Stimulated activated memory B cell treated with anti-CD40 and anti-IgM and Interleukin-4, amounts not matched to agents 10 μg/mL and 1 μg/mL and 100 μg/mL, for 72 hours (primary cell): ENCODE results near the gene LBR.

Source experiments
- ATAC-seq: fragments of 150-1000 bp; cut with Tn5 transposase; 2 replicates; pipeline ENCODE4 v1.10.0; 2021
- H3K27ac Mint-ChIP-seq: one replicate; pipeline ENCODE4 v1.8.0; 2022; ENCODE audit warnings: mild to moderate bottlenecking, mixed read lengths
- H3K27me3 Mint-ChIP-seq: one replicate; pipeline ENCODE4 v1.8.0; 2022; ENCODE audit warnings: mixed read lengths
- H3K36me3 Mint-ChIP-seq: one replicate; pipeline ENCODE4 v1.8.0; 2022; ENCODE audit warnings: mixed read lengths
- H3K4me1 Mint-ChIP-seq: one replicate; pipeline ENCODE4 v1.8.0; 2022; ENCODE audit warnings: mixed read lengths
- H3K4me3 Mint-ChIP-seq: one replicate; pipeline ENCODE4 v1.8.0; 2022; ENCODE audit warnings: mild to moderate bottlenecking, moderate library complexity, mixed read lengths
- H3K9me3 Mint-ChIP-seq: one replicate; pipeline ENCODE4 v1.8.0; 2022; ENCODE audit warnings: mixed read lengths

The LBR gene

DNA sequence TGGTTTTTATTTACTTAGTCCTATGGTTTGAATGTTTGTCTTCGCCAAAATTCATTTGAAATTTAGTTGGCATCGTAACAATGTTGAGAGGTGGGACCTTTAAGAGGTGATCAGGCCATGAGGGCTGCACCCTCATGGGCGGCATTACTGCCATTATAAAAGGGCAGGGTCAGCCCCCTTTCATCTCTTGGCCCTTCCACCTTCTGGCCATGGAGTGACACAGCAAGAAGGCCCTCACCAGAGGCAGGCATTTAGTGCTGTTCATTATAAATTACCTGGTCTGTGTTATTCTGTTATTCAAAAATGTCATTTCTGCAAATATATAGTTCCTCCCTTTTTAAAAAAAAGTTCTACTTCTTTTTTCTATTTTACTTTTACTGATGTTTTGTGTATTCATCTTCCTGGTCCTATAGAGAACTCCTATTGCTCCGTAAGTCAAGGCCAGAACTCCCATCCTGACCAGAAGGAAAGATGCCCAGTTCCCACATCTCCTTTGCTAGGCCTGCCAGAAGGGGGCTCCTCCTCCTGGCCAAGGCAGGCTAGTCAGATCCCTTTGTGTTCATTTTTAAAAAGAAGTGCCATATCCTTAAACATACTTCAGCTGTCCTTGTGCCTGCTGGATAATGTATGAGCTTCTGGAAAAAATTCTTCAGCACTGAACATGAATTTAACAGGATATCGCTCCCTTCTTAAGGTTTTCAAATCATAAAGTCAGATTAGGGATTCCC lies 10.0 kb upstream of the LBR start:
- H3K4me1 Mint-ChIP-seq, result peaks cover 41% of the 10 kb centered on the region
- H3K36me3 Mint-ChIP-seq, result no peaks in the 10 kb centered on the region
- H3K27me3 Mint-ChIP-seq, result no peaks in the 10 kb centered on the region
- H3K4me3 Mint-ChIP-seq, result no peak overlapping the region
- peak overlapping the region; percentile 48 for H3K27ac Mint-ChIP-seq
- no peaks in the 10 kb centered on the region for H3K9me3 Mint-ChIP-seq
- no peak for ATAC-seq

DNA sequence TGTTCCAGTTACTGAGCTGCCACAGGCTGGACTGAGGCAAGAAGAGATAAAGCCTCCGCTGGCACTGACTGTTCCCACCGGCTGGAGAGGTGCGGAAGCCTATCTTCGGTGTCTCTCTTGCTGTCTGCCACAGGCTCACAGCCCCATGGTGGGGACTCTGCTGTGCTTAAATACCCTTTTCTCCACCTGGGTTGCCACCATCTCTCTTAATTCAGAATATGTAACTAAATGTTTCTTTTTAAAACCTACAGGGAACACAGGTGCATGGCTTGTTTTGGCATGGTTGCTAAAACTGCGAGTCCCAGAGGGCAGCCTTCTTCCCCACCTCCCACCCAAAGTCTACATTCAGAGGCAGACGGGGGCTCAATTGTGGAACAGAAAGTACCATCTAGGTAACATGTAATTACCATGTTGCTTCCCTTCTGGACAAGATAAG lies 8.1 kb upstream of the LBR start:
- Mint-ChIP-seq H3K27me3 (no peaks in the 10 kb centered on the region), H3K4me3 (peak overlapping the region; percentile 55), H3K27ac (peak overlapping the region; percentile 79), H3K4me1 (peaks cover 23% of the 10 kb centered on the region), H3K9me3 (no peaks in the 10 kb centered on the region), H3K36me3 (no peaks in the 10 kb centered on the region)
- ATAC-seq, result peak; percentile 84

DNA sequence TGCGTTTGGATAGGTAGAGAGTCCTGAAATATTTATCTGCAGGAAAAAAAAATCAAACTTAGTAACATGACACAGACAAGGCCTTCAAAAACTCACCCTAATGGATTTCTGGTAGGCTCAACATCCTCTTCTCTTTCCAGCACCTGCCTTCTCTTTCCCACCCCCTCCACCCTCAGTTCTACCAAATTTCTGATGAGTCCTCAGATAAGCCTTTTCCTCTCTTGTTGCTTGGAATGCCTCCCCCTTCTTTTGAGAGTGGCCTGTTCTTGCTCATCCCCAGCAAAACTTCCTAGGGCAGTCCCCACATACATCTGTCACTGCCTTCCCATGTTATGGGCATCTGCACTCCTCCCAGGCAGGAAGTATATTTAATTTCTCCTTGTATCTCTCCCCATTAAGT lies 7.6 kb upstream of the LBR start:
- H3K4me1 Mint-ChIP-seq, result peaks cover 23% of the 10 kb centered on the region
- no peaks in the 10 kb centered on the region for H3K36me3 Mint-ChIP-seq
- ATAC-seq, result no peak
- H3K27ac Mint-ChIP-seq, result peak overlapping the region; percentile 79
- H3K4me3 Mint-ChIP-seq, result peak overlapping the region; percentile 55
- H3K9me3 Mint-ChIP-seq, result no peaks in the 10 kb centered on the region
- H3K27me3 Mint-ChIP-seq, result no peaks in the 10 kb centered on the region

GRCh38 chr1:225435076-225435475 lies 7.2 kb upstream of the LBR start:
- H3K27ac Mint-ChIP-seq, result peak overlapping the region; percentile 79
- H3K9me3 Mint-ChIP-seq, result no peaks in the 10 kb centered on the region
- H3K36me3 Mint-ChIP-seq, result no peaks in the 10 kb centered on the region
- no peaks in the 10 kb centered on the region for H3K27me3 Mint-ChIP-seq
- peaks cover 23% of the 10 kb centered on the region for H3K4me1 Mint-ChIP-seq
- no peak overlapping the region for H3K4me3 Mint-ChIP-seq
- ATAC-seq, result no peak

DNA sequence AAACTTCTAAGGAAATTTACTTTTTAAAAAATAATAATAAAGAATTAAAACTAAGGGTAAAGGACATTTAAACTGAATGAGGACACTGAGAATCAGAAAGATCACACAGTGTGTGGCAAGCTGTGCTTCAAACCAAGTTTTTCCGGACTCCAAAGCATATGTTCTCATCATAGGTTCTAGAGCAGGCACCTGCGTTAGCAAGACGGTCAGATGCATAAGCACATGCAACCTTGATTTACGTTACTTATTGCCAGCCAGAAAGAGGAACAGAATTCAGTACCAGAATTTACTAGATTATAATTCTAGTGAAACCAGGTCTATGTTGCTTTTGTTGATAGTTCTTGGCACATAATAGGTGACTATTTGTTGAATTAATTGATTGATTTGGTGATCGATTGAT lies 6.2 kb upstream of the LBR start:
- ATAC-seq, result no peak
- H3K36me3 Mint-ChIP-seq, result no peaks in the 10 kb centered on the region
- peaks cover 23% of the 10 kb centered on the region for H3K4me1 Mint-ChIP-seq
- H3K4me3 Mint-ChIP-seq, result no peak overlapping the region
- no peaks in the 10 kb centered on the region for H3K27me3 Mint-ChIP-seq
- H3K27ac Mint-ChIP-seq, result no peak overlapping the region
- H3K9me3 Mint-ChIP-seq, result no peaks in the 10 kb centered on the region

DNA sequence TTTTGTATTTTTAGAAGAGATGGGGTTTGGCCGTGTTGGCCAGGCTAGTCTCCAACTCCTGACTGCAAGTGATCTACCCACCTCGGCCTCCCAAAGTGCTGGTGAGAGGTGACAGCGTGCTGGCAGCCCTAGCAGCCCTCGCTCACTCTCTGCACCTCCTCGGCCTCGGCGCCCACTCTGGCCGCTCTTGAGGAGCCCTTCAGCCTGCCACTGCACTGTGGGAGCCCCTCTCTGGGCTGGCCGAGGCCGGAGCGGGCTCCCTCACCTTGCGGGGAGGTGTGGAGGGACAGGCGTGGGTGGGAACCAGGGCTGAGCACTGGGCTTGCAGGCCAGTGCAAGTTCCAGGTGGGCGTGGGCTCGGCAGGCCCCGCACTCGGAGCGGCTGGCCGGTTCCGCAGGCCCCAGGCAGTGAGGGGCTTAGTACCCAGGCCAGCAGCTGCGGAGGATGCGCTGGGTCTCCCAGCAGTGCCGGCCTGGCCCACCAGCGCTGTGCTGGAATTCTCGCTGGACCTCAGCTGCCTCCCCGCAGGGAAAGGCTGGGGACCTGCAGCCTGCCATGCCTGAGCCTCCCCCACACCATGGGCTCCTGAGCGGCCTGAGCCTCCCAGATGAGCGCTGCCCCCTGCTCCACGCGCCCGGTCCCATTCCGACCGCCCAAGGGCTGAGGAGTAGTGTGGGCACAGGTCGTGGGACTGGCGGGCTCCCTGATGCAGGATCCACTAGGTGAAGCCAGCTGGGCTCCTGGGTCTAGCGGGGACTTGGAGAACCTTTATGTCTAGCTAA lies 3.4 kb upstream of the LBR start:
- H3K27me3 Mint-ChIP-seq, result no peaks in the 10 kb centered on the region
- H3K4me3 Mint-ChIP-seq, result no peak overlapping the region
- H3K4me1 Mint-ChIP-seq, result peaks cover 25% of the 10 kb centered on the region
- H3K9me3 Mint-ChIP-seq, result no peaks in the 10 kb centered on the region
- H3K36me3 Mint-ChIP-seq, result no peaks in the 10 kb centered on the region
- H3K27ac Mint-ChIP-seq, result no peak overlapping the region
- ATAC-seq, result no peak

- no peak for ATAC-seq
- no peaks in the 10 kb centered on the region for H3K9me3 Mint-ChIP-seq
- H3K4me3 Mint-ChIP-seq, result no peak overlapping the region
- no peaks in the 10 kb centered on the region for H3K36me3 Mint-ChIP-seq
- peaks cover 25% of the 10 kb centered on the region for H3K4me1 Mint-ChIP-seq
- no peaks in the 10 kb centered on the region for H3K27me3 Mint-ChIP-seq
- no peak overlapping the region for H3K27ac Mint-ChIP-seq
These were observed 2.5 kb upstream of the LBR start for GRCh38 chr1:225430301-225430700.

DNA sequence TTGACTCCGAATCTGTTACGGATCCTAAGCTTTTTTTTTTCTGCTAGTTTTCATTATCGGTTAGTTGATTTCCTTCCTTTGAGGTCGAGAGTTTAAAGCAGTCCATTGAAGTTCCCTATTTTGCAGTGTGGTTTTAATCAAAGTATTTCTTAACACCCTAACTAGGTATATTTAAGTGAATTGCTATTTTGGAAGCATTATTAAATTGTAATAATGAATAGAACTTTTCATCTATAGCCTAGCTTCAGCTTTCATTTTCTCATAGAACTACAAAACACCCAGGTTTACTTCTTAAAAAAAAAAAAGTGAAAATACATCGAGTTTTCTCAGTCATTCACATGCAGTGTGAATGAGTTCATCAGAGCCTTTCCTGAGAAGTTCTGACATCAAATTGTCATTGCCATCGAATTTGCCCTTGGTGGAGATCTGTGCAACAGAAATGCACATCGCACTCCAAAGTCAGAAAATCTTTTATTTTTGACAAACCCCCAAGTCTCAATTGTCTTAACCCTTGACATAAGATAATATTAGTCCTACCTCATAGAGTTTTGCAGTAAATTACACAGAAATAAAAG lies 1.1 kb upstream of the LBR start:
- Mint-ChIP-seq H3K27me3 (no peaks in the 10 kb centered on the region), H3K9me3 (no peaks in the 10 kb centered on the region), H3K4me1 (peaks cover 27% of the 10 kb centered on the region), H3K27ac (peak overlapping the region; percentile 46), H3K36me3 (no peaks in the 10 kb centered on the region), H3K4me3 (peak overlapping the region; percentile 86)
- no peak for ATAC-seq

DNA sequence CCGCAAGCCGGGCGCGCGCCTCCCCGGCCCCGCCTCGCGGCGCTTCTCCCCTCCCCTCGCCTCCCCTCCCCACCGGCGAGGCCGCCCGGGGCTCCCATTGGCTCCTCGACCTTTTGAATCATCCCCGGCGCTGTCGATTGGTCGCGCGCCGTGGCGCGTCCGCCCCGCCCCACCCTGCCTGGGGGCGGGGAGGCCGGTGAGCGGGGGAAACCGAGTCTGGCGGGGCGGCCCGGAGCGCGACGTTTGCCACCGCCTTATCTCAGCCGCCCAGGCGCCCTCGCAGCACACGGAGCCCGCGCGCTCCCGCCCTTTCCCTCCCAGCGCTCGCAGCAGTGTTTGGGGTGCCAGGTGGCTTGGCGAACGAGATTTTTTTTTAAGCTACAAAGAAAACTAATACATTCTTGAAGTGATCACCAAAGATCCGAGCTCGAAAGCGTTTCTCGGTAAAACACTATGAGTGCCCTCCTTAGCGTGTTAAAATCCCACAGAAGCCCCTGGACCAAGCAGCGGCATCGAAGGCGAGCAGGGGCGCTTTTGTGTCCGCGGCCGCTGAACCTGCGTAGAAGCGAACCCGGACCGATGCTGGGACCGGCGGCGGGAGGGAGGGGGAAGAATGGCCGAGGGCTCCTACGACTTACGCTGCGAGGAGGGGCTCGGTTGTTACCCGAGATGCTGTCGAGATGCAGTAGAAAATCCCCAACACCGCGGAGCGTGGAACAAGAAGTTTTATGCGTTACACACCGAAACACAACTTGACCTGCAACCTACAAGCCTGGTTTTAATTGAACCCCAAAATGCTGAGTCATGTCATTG lies 436 bp upstream of the LBR start:
- Mint-ChIP-seq H3K27ac (peak overlapping the region; percentile 46), H3K4me3 (peak overlapping the region; percentile 86), H3K36me3 (peaks cover 5% of the 10 kb centered on the region), H3K9me3 (no peaks in the 10 kb centered on the region), H3K4me1 (peaks cover 32% of the 10 kb centered on the region), H3K27me3 (no peaks in the 10 kb centered on the region)
- ATAC-seq, result peak; percentile 97

DNA sequence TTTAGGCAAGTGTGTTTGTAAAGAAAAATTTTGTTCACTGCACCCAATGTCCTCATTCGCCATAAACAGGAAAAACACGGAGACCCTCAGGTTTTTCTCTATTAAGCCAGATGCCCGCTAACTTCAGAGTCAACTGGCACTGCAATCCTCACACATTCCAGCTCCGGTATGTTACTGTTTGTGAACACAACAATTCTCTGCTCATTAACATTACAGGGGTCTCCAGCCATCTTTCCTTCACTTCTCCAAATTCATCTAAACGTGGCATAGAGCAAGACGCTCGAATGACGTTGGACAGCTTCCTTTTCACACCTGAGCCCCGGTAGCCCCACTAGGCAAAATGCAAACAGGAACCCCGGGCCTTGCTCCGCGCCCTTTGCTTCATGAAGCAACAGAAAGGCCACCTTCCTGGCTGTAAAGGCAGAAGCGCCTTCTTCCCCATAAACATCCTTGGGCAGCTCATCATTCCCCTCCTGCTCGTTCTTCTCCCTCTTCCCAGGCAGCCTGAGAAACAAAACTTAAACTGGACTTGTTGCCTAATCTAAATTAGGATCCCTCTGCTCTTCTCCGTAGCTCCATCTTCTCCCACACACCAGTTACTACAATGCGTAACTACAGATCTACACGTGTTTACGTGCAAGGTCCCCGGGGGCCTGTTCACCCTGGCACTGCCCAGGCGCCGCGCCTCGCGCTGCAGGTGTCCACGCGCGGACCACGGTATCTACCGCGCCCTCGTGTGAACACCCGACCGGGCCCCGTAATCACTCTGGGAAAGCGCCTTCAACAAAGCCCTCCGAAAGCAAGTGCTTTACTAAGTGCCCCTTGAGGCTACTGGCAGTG lies 1.2 kb downstream of the LBR start:
- peak; percentile 46 for ATAC-seq
- Mint-ChIP-seq H3K9me3 (no peaks in the 10 kb centered on the region), H3K4me1 (peaks cover 49% of the 10 kb centered on the region), H3K4me3 (peak overlapping the region; percentile 86), H3K27me3 (no peaks in the 10 kb centered on the region), H3K27ac (peak overlapping the region; percentile 46), H3K36me3 (peaks cover 17% of the 10 kb centered on the region)

GRCh38 chr1:225425201-225425786 lies 2.5 kb downstream of the LBR start:
- Mint-ChIP-seq H3K36me3 (peaks cover 17% of the 10 kb centered on the region), H3K27ac (peak overlapping the region; percentile 37), H3K27me3 (no peaks in the 10 kb centered on the region), H3K4me3 (peak overlapping the region; percentile 29), H3K9me3 (no peaks in the 10 kb centered on the region), H3K4me1 (peaks cover 49% of the 10 kb centered on the region)
- ATAC-seq, result no peak

GRCh38 chr1:225424562-225425200 lies 3.2 kb downstream of the LBR start:
- Mint-ChIP-seq H3K27me3 (no peaks in the 10 kb centered on the region), H3K4me3 (no peak overlapping the region), H3K9me3 (no peaks in the 10 kb centered on the region), H3K27ac (no peak overlapping the region), H3K36me3 (peaks cover 17% of the 10 kb centered on the region), H3K4me1 (peaks cover 49% of the 10 kb centered on the region)
- ATAC-seq, result no peak

- no peak for ATAC-seq
- Mint-ChIP-seq H3K4me3 (no peak overlapping the region), H3K27me3 (no peaks in the 10 kb centered on the region), H3K36me3 (peaks cover 24% of the 10 kb centered on the region), H3K27ac (peak overlapping the region; percentile 65), H3K9me3 (no peaks in the 10 kb centered on the region), H3K4me1 (peaks cover 49% of the 10 kb centered on the region)
These were observed 4.4 kb downstream of the LBR start for GRCh38 chr1:225423518-225423855.
